ENCODE data around the gene SMAD7.

The SMAD7 gene

DNA sequence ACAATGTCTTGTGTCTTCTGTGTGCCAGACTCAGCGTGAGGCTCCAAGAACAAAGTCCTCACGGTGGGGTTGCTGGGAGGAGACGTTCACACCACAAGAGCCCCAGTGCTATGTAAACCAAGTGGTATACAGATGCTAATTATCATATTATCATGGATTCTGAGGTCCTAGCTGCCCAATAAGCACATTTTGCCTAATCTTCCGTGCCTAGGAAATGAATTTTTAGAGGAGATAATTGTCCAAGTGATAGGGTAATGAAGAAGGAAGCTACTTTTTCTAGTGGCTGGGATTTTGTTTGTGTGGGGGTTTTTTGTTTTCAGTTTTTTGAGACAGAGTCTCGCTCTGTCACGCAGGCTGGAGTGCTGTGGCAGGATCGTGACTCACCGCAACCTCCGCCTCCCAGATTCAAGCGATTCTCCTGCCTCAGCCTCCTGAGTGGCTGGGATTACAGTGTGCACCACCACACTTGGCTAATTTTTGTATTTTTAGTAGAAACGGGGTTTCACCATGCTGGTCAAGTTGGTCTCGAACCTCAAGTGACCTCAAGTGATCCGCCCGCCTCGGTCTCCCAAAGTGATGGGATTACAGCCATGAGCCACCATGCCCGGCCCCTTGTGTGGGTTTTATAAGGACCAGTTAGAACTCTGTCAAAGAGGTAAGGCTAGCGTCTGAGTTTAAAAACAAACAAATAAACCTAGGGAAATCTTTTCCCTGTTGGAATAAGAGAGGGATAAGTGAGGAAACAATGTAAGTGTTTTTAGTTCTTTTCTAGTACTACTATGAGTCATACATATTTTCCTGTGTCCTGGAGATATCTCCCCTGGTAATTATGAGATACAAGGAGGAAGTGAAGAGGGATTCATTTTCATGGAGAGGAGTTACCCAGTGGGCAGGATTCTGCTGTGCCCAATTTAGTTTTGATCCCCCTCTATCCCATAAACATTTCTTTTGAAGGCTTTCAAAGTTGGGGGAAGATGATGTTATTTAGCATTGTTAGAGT lies 9.5 kb upstream of the SMAD7 start:
- peak; percentile 26 for DNase-seq

DNA sequence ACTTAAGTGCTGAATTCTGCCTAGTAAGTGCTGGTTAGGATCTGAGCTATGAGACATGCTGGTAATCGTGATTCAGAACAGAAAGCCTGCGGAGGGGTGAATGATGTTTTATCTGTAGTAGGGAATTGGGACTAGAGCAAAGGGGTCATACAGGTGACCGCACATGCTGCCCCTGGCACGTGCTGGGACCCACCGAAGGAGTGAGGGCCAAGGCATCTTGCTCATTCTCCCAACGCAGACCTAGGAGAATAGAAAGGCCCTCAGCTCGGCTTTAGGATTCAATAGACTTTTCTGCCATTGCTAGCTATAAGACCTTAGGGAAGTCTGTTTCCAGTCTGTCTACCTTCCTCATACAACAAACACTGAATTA lies 8.8 kb upstream of the SMAD7 start:
- DNase-seq: no peak

- DNase-seq: no peak
Observed at GRCh38 chr18:48958951-48959350, 8.2 kb upstream of the SMAD7 start.

DNA sequence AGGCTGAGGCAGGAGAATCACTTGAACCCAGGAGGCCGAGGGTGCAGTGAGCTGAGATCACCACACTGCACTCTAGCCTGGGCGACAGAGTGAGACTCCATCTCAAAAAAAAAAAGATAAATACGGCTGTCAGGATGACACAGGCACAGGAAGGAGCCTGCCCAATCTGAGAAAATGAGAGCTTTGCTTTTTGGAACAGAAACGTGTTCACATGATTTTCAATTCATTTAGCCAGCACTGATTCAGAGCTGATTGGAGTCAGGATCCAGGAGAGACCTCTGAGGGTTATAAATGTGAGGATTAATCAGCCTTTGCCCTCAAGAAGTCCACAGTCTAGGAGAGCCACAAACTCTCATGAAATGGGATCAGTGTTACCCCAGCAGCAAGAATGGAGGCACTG lies 6.9 kb upstream of the SMAD7 start:
- no peak for DNase-seq

DNA sequence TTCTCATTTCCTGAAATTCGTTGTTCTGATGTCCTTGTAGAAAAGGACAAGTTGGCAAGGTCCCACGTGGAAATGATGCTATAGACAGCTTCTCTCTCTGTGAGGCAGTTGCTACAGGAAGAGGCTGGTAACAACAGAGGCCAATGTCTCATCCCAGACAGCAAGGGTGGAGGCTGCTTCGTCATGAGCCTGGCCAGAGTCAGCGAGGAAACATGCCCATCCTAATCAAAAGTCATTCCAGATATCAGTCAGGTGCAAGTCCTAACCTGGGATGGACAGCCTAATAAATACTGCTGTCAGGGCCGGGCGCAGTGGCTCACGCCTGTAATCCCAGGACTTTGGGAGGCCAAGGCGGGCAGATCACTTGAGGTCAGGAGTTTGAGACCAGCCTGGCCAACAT lies 6.4 kb upstream of the SMAD7 start:
- no peak for DNase-seq

GRCh38 chr18:48956356-48956755 lies 5.6 kb upstream of the SMAD7 start:
- DNase-seq: no peak

GRCh38 chr18:48955830-48956261 lies 5.1 kb upstream of the SMAD7 start:
- no peak for DNase-seq

DNA sequence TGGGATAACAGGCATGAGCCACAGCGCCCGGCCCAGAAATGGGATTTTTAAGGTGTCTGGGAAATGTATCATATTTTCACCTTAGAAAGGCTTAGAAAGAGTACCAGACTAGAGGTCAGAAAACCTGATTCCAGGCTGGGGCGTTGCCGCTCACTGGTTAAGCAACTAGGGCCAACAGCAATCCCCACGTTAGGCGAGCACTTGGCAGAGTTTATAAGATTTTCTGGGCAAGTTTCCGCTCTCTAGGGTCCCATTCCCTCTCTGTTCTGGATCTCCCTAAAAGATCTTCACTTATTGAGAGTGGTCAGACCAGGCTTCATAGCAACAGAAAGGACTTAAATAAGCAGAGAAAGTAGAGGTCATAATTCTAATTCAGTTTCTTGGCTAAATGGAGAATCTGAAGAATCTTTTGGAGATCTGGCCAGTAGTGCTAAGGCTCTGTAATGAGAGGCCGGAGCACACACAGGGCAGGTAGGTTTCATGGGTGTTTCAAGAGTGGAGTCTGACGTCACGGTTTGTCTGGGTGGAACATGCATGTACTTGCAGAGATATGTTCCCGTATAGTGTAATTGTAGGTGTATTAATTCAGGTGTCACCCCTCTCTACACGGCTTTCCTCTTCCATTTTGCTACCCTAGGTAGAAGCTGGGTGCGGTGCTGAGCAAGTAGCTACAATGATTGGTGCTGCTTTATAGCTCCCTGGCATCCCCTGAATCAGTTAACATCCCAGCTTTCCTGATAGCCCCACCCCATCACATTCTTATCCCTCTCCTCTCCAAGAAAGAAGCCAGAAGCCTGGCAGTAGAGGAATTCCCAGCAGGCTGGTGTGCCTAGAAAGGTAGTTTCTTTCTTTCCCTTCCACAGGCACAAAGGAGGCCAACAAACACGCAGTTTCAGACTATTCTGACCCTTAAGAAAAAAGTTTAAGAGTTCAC lies 4.4 kb upstream of the SMAD7 start:
- no peak for DNase-seq

- DNase-seq: no peak
Observed at GRCh38 chr18:48953104-48953706, 2.4 kb upstream of the SMAD7 start.

DNA sequence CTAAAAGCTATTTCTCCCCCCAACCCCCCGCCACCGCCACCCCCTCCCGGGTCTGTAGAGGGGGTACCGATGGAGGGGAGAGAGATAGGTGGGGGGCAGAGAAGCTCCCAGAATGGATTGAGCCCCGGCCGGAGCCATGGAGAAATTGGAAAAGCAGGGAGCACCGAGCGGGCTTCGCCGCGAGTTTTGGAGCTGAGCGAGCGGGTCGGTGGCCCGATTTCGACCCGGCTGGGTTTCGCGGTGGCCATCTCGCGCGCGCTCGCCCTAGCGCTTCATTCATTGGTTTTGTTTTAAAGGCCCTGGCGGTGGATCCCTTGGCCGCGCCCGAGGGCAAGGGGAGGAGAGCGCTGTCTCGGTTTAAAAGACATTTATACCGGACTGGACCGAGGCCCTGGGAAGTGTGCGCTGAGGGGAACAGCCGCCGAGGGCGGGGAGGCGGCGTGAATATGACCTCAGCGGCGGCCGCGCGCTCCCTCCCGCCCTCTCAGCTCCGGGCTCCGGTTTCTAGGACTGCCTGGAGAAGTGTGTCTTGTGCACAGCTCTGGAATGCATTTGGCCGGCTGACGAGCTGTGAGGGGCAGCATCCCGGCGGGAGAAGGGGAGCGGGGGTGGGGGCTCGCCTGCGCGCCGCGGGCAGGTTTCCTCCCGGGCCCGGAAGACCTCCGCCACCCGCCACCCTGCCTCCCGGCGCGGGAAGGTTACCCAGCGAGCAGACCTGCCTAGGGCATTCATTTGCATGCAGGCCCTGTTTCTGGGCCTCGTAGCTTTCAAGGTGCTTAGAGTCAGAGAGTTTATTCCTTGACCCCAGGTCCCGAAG lies 1.7 kb upstream of the SMAD7 start:
- peak; percentile 85 for DNase-seq

GRCh38 chr18:48951448-48952286 lies 902 bp upstream of the SMAD7 start:
- peak; percentile 89 for DNase-seq

DNA sequence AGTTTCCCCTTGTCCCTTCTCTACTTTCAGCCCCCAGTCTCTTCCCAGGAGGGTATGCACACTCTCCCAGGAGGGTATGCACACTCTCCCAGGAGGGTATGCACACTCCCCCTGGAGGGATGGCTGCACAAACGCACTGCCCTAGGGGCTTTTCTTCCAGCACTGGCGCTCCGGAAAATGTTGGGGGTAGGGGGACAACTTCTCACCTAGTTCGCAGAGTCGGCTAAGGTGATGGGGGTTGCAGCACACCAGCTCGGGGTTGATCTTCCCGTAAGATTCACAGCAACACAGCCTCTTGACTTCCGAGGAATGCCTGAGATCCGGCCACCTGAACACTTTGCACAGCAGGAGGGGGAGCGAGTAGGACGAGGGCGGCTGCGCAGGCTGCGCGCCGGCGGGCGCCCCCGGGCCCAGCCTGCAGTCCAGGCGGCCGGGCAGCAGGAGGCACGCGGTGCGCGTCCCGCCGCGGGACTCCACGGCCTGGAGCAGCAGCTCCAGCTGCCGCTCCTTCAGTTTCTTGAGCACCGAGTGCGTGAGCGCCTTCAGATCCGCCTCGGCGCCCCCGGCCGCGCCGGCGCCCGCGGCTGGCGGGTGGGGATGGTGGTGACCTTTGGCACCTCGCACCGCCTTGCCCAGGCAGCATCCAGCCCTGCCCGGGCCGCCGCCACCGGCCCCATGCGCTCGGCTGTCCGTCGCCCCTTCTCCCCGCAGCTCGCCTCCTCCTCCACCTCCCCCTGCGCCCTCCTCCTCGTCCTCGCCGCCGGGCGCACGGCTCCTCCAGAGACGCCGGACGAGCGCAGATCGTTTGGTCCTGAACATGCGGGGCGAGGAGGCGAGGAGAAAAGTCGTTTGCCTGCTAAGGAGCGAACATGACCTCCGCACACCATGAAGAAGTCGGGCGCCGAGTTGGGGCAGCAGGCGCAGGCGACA lies 894 bp downstream of the SMAD7 start:
- DNase-seq: no peak

DNA sequence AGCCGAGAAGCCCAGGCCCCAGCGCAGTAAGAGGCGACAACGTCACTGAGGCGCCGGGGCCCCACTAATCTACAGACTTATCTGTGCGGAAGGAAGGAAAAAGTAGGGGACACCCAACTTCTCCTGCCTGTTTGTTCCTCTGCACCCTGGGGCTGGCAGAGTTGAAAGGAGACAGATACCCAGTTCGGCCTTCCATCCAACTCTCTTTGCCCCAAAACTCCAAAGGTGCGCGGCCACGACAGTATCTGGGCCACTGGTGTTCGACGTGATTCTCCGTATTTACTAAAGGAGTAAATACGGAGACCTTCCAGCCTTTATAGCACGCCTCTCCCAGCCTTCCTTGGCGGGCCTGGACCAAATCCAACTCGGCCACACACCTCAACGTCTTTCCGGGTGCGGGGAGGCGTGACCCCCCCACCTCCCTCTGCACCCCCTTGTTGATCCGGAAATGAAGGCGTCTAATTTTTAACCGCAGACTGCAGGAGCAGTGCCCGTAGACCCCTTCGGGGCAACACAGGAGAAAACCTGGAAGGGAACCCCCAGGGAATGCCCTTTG lies 1.6 kb downstream of the SMAD7 start:
- DNase-seq: no peak

- DNase-seq: peak; percentile 52
Observed at GRCh38 chr18:48948112-48949049, 2.4 kb downstream of the SMAD7 start.

GRCh38 chr18:48947560-48947959 lies 3.2 kb downstream of the SMAD7 start:
- DNase-seq: no peak

- DNase-seq: no peak
Observed at GRCh38 chr18:48947092-48947491, 3.7 kb downstream of the SMAD7 start.

DNA sequence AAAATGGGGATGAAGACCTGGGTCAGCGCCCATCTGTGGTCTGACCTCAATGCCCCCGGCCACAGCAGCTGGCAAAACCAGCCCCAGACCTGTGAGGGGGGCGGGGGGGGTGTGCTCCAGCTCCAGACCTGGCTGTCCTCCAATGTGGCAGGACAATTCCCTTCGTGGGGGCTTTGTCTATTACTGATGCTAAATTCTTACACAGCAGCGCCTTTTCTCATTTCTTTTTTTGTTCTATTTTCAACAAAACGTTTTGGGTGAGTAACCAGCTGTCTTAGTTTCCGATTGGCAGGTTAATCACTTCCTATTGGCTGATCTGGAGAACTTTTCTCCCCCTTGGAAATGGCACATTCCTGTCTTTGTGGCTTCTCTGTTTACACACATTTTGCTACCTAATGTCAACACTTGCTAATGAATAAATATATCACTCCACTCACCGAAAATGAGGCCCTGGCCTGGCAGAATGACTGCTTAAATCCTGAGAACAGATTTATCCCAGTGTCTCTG lies 4.4 kb downstream of the SMAD7 start:
- no peak for DNase-seq

GRCh38 chr18:48945953-48946217 lies 4.9 kb downstream of the SMAD7 start:
- DNase-seq: no peak

DNA sequence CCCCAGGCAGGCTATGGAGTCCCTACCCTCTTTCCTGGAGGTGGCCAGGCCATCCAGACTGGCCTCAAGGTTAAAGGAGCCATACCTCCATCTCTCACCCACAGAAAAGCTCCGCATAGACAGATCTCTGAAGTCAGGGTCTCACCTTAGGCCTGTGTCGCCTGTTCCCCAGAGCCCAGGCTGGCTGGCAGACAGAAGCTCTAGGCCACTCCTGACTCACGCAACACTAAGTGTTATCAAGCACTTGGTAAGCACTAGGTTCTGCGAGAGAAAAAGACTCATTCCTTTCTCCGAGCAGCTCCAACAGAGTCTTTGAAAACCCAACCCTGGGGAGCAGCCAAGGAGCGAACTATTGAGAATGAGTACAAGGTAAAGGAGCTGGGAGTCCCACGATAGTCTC lies 6.1 kb downstream of the SMAD7 start:
- DNase-seq: no peak

All from NCI-H2227 treated with DMSO at 0.1 percent for 48 hours (cell line).